Spinal cord (tissue), 10 donors: ENCODE data around the gene ITIH4. TPM values are rescaled to one million over a fixed set of nuclear protein-coding genes. Genes with fewer than 3 reads are reported as not detected.

Experiments used
- DNase-seq, 6 donors: peaks; one replicate each; pipeline versions ENCODE4 v3.0.0 to v3.0.0-alpha.2; 2013 to 2015; ENCODE audit warnings: low spot score in 6 of 6, low read depth in 4 of 6
- H3K27ac ChIP-seq: one replicate; pipeline ENCODE4 v1.5.1; 2013; ENCODE audit warnings: low read depth, low read length, control low read depth
- H3K27me3 ChIP-seq: one replicate; pipeline ENCODE4 v1.6.1; 2013; ENCODE audit warnings: low read length; ENCODE audit not compliant: control insufficient read depth, insufficient read depth
- H3K36me3 ChIP-seq: one replicate; pipeline ENCODE4 v1.6.1; 2013; ENCODE audit warnings: low read length; ENCODE audit not compliant: control insufficient read depth, insufficient read depth
- H3K4me1 ChIP-seq: one replicate; pipeline ENCODE4 v1.6.1; 2013; ENCODE audit warnings: low read length; ENCODE audit not compliant: control insufficient read depth, insufficient read depth
- H3K4me3 ChIP-seq: one replicate; pipeline ENCODE4 v1.5.1; 2013; ENCODE audit warnings: low read depth, low read length, control low read depth
- H3K9me3 ChIP-seq: one replicate; pipeline ENCODE4 v1.6.1; 2013; ENCODE audit warnings: low read length; ENCODE audit not compliant: control insufficient read depth, insufficient read depth
- WGBS: methylation state at CpG from one replicate; pipeline ENCODE4 v1.1.5; 2013; ENCODE audit warnings: missing lambda C conversion rate; ENCODE audit not compliant: insufficient coverage; 5-methylcytosine and 5-hydroxymethylcytosine counted together
- polyA plus RNA-seq, 2 donors: library from polyadenylated mRNA; unstranded; fragments of 120-200 nt; gene quantifications; one replicate each; pipeline ENCODE4 v1.2.1, GENCODE V29; 2013; ENCODE audit not compliant: insufficient read length in 2 of 2
- total RNA-seq, 2 donors: library from RNA; depleted of rRNA in 1 of 2; stranded (reverse); fragments of 120-200 nt in 1 of 2; fragments of >200 nt in 1 of 2; gene quantifications; one replicate each; pipeline versions ENCODE4 v1.2.3 to v1.2.4, GENCODE V29; 2013 to 2014
- donor health status: healthy.

Gene ITIH4
- total and polyA plus RNA-seq, 4 donors, result 6.4 to 41.9 (median 20.0) TPM

DNA sequence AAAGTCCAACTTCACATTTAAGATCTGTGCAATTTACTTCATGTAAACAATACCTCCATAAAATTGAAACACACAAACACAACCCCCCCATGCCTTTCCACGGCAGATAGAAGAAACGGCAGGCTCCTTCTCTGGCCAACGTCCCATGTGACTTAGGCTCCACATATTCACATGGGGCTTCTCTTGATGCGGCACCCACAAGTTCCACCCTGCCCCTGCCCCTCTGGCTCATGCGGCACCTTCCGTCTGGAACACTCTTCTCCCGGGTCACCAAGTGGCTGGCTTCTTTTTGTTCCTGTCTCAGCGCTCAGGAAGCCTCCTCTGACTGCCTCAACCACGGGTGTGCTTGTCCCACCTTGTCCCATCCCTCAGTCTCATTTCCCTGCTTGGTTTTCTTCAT lies 41.3 kb upstream of the ITIH4 start:
- Histone ChIP-seq H3K27me3 (no peaks in the 10 kb centered on the region), H3K36me3 (peaks cover 10% of the 10 kb centered on the region), H3K4me1 (peaks cover 4% of the 10 kb centered on the region), H3K9me3 (no peaks in the 10 kb centered on the region), H3K4me3 (no peak overlapping the region), H3K27ac (no peak overlapping the region)
- 81% methylated on average over 9 of the region's 9 CpGs for whole genome bisulfite sequencing
- no peak for DNase-seq

- Histone ChIP-seq H3K27me3 (no peaks in the 10 kb centered on the region), H3K36me3 (peaks cover 13% of the 10 kb centered on the region), H3K4me1 (peaks cover 4% of the 10 kb centered on the region), H3K27ac (no peak overlapping the region), H3K4me3 (no peak overlapping the region), H3K9me3 (no peaks in the 10 kb centered on the region)
- WGBS, result 97% methylated on average over 10 of the region's 10 CpGs
- DNase-seq, result no peak
These were observed 40.0 kb upstream of the ITIH4 start for GRCh38 chr3:52870471-52870870.

GRCh38 chr3:52866427-52866826 lies 36.0 kb upstream of the ITIH4 start:
- H3K36me3 ChIP-seq, result peaks cover 16% of the 10 kb centered on the region
- 97% methylated on average over 12 of the region's 12 CpGs for WGBS
- H3K27ac ChIP-seq, result no peak overlapping the region
- H3K9me3 ChIP-seq, result peaks cover 3% of the 10 kb centered on the region
- DNase-seq, result no peak
- H3K27me3 ChIP-seq, result no peaks in the 10 kb centered on the region
- no peak overlapping the region for H3K4me3 ChIP-seq
- no peaks in the 10 kb centered on the region for H3K4me1 ChIP-seq

DNA sequence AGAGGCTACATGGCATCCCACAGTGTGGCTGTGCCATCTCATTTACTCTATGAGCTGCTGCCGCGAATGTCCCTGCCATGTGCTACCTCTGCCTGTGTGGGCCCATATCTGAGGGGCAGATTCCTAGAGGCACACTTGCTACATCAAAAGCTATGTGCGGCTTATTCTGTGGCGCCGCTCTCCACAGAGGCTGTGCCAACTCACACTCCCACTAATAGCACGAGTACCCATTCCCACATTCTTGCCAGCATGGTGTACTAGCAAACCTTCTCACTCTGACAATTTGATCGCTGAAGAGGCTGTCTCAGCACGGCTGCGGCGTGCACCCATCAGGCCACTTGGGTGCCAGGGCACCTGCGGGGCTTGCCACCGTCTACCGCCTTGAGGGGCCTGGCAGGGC lies 35.5 kb upstream of the ITIH4 start:
- Histone ChIP-seq H3K4me1 (no peaks in the 10 kb centered on the region), H3K27me3 (no peaks in the 10 kb centered on the region), H3K9me3 (peaks cover 3% of the 10 kb centered on the region), H3K36me3 (peaks cover 18% of the 10 kb centered on the region), H3K4me3 (no peak overlapping the region), H3K27ac (no peak overlapping the region)
- no peak for DNase-seq
- WGBS, result 97% methylated on average over 13 of the region's 13 CpGs

DNA sequence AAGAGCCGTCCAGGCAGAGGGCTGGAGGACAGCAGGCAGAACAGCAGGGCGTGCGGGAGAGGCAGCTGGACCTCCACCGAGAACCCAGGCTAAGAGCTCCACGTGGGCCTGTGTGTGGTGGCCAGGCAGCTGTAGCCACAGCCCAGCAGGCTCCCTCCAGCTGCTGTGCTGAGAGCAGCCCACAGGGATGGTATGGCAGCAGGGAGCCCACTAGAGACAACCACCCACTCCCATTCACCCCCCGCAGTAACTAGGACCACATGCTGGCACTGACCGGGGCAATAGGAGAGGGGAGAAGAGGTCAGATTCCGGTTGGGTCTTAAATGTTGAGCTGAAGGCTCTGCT lies 29.9 kb upstream of the ITIH4 start:
- H3K27ac ChIP-seq, result no peak overlapping the region
- H3K4me3 ChIP-seq, result no peak overlapping the region
- 62% methylated on average over 6 of the region's 8 CpGs for WGBS
- no peaks in the 10 kb centered on the region for H3K4me1 ChIP-seq
- no peaks in the 10 kb centered on the region for H3K27me3 ChIP-seq
- peaks cover 3% of the 10 kb centered on the region for H3K9me3 ChIP-seq
- DNase-seq, result peak in 1 of 6 donors; percentile 5
- H3K36me3 ChIP-seq, result peaks cover 11% of the 10 kb centered on the region

DNA sequence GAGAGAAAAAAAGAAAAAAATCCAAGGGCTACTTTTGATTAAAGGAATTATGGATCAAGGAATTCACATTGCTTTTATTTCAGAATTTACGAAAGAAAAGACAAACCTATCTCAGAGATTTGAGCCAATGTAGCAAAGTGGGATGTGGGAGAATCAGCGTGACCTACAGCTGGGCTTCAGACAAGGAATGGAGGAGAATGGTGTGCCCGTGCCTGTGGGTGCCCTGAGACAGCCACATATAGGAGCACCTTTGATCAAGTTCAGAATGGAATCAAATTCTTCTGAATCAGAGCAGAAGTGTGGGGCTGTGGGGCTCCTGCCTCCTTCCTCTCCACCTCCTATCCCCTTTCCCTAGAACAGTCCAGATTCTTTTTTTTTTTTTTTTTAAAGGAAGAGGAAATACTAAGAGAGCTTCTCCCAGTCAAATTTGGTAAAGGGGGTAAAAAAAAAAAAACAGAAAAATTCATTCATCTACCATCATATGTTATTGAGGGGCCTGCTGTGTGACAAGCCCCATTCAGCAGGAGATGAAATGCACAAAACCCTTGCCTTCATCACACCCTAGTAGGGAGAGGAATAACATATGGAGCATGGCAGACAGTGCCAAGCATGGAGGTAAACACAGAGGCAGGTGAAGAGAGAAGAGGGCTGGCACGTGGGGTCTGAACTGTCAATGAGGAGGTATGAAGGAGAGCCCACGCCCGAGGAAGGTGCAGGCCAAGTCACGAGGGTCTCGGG lies 29.4 kb upstream of the ITIH4 start:
- Histone ChIP-seq H3K27ac (no peak overlapping the region), H3K36me3 (peaks cover 11% of the 10 kb centered on the region), H3K4me3 (no peak overlapping the region), H3K27me3 (no peaks in the 10 kb centered on the region), H3K4me1 (no peaks in the 10 kb centered on the region), H3K9me3 (peaks cover 3% of the 10 kb centered on the region)
- DNase-seq, result no peak
- 80% methylated on average over 6 of the region's 8 CpGs for WGBS

- peaks cover 11% of the 10 kb centered on the region for H3K36me3 ChIP-seq
- H3K9me3 ChIP-seq, result no peaks in the 10 kb centered on the region
- H3K27ac ChIP-seq, result no peak overlapping the region
- peaks cover 6% of the 10 kb centered on the region for H3K4me1 ChIP-seq
- no peak overlapping the region for H3K4me3 ChIP-seq
- no peaks in the 10 kb centered on the region for H3K27me3 ChIP-seq
- 58% methylated on average over 3 of the region's 5 CpGs for WGBS
- DNase-seq, result peak in 1 of 6 donors; percentile 19
These were observed 27.4 kb upstream of the ITIH4 start for GRCh38 chr3:52857864-52858263.

- no peaks in the 10 kb centered on the region for H3K9me3 ChIP-seq
- no peak overlapping the region for H3K4me3 ChIP-seq
- no peaks in the 10 kb centered on the region for H3K27me3 ChIP-seq
- 100% methylated on average over 2 of the region's 3 CpGs for WGBS
- peaks cover 9% of the 10 kb centered on the region for H3K4me1 ChIP-seq
- peak in 1 of 6 donors; percentile 18 for DNase-seq
- peaks cover 11% of the 10 kb centered on the region for H3K36me3 ChIP-seq
- no peak overlapping the region for H3K27ac ChIP-seq
These were observed 26.7 kb upstream of the ITIH4 start for GRCh38 chr3:52857133-52857532.

- Histone ChIP-seq H3K9me3 (no peaks in the 10 kb centered on the region), H3K27ac (no peak overlapping the region), H3K36me3 (peaks cover 8% of the 10 kb centered on the region), H3K4me1 (peaks cover 9% of the 10 kb centered on the region), H3K27me3 (no peaks in the 10 kb centered on the region), H3K4me3 (no peak overlapping the region)
- 72% methylated on average over 4 of the region's 5 CpGs for WGBS
- no peak for DNase-seq
These were observed 26.2 kb upstream of the ITIH4 start for GRCh38 chr3:52856666-52857065.

- no peak for DNase-seq
- Histone ChIP-seq H3K27me3 (no peaks in the 10 kb centered on the region), H3K27ac (no peak overlapping the region), H3K9me3 (no peaks in the 10 kb centered on the region), H3K36me3 (peaks cover 16% of the 10 kb centered on the region), H3K4me3 (no peak overlapping the region), H3K4me1 (peaks cover 9% of the 10 kb centered on the region)
- WGBS, result 100% methylated on average over 1 of the region's 2 CpGs
These were observed 23.5 kb upstream of the ITIH4 start for GRCh38 chr3:52854013-52854412.
